Activated T-cell treated with anti-CD3 and anti-CD28 coated beads for 1 hour (primary cell): Measurements from ENCODE around the gene RIOX2.

Experiments
- DNase-seq: peaks from one replicate; pipeline ENCODE4 v3.0.0-alpha.2; 2020; ENCODE audit warnings: low read depth

RIOX2 gene

DNA sequence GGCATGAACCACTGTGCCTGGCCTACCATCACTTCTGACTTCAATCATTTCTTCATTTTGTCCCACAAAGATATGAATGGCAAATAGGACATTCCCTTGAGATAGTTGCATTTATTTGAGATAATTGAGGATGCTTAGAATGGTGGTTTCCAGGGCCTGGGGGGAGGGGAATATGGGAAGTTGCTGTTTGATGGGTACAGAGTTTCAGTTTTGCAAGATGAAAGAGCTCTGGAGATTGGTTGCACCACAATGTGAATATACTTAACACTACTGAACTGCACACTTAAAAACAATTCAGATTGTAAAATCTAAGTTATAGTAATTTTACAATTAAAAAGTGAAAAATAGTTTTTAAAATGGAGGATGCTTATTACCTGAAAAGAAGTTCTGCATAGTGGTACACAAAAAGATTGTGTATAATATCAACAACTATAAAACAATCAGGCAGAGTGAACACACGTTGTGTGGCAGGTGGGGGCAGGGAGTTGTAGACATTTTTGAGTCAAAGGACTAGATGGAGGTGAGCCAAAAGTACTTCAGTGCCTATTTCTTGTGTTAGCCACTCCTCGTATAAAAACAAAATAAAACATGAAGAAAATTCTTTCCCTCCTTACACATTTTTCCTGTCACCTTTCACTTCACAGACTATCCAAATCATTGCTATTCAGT is 18.5 kb upstream of the RIOX2 start:
- no peak for DNase-seq

DNA sequence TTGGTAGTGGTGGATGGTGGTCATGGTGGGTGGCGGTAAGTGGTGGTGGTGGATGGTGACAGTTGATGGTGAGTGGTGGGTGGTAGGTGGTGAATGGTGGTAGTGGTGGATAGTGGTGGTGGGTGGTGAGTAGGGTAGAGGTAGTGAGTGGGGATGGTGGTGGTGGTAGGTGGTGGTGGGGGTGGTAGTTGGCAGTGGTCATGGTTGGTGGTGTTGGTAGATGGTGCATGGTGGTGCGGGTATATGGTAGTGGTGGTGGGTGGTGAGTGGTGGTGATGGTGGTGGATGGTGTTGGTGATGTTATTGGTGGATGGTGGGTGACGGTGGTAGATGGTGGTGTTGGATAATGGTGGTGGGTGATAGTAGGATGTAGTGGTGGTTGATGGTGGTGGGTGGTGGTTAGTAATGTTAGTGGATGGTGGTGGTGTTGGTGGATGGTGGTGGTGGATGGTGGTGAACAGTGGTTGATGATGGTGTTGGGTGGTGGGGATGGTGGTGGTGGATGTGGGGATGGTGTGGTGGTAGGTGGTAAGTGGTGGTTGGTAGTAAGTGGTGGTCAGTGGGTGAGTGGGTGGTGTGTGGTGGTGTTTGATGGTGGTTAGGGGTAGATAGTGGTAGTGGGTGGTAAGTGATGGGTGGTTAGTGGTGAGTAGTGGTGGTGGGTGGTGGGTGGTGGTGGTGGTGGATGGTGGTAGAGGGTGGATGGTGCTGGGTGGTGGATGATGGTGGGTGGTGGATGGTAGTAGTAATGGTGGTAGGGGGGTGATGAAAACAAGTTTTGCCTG is 16.7 kb upstream of the RIOX2 start:
- DNase-seq, result no peak

DNA sequence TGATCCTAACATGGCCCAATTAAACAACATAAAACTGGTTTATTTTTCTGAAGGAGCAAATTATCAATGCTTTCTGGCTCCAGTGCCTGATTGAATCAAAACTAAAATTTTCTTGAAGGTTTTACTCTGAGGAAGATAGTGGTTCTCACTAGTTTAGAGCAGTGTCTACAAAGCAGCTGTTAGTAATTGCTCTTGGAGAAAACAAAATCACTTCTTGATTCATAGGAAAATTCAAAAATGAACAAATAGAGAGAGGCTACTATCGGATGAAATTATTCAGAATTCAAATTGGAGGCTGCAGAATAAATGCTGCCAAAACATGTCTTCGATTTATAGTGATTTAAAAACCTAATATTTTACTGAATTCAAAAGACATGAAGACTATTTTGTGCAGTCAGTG is 15.1 kb upstream of the RIOX2 start:
- no peak for DNase-seq

GRCh38 chr3:97983933-97984491 is 11.8 kb upstream of the RIOX2 start:
- no peak for DNase-seq

- no peak for DNase-seq
Observed at GRCh38 chr3:97981886-97982285, 9.7 kb upstream of the RIOX2 start.

- DNase-seq, result no peak
Observed at GRCh38 chr3:97979610-97980009, 7.4 kb upstream of the RIOX2 start.

DNA sequence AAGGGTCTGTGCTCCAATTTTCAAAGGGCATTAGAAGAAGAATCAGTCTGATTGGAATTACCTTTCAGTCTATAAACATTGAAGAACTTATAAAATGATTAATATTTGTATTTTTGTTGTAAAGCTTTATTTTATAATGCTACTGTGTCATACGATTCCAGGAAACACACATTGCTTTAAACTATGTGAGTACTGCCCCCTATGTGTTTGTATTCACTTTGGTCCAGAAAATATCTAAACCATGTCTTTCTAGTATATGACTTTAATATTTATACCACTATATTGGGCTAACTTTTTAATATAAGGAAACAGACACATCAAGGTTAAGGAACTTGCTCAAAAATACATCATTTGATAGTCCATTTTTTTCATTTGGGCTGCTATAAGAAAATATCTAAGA is 3.2 kb upstream of the RIOX2 start:
- DNase-seq, result no peak

DNA sequence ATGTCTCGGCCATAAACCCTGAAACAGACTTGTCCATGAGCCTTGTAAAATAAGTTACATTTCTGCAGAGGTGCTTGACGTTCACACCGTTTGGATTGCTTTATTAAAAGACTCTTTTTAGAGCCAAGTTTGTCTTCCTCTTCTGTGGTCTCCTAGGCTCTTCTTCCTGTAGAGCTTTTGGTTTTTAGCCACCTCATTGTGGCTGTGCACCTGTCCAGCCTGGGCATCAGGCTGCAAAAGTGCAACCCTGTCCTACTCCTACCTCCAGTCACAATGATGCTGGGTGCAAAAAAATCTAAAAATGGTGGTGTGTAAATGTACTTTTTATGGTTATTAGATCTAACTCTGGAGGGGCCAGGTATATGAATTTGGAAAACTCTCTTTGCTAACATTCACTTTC is 2.8 kb upstream of the RIOX2 start:
- no peak for DNase-seq

GRCh38 chr3:97972976-97973375 is 745 bp upstream of the RIOX2 start:
- no peak for DNase-seq

- DNase-seq, result no peak
Observed at GRCh38 chr3:97970956-97971620, 1.1 kb downstream of the RIOX2 start.

- DNase-seq, result no peak
Observed at GRCh38 chr3:97970156-97970555, 2.1 kb downstream of the RIOX2 start.

GRCh38 chr3:97969541-97969940 is 2.7 kb downstream of the RIOX2 start:
- no peak for DNase-seq

GRCh38 chr3:97968376-97968775 is 3.9 kb downstream of the RIOX2 start:
- no peak for DNase-seq

DNA sequence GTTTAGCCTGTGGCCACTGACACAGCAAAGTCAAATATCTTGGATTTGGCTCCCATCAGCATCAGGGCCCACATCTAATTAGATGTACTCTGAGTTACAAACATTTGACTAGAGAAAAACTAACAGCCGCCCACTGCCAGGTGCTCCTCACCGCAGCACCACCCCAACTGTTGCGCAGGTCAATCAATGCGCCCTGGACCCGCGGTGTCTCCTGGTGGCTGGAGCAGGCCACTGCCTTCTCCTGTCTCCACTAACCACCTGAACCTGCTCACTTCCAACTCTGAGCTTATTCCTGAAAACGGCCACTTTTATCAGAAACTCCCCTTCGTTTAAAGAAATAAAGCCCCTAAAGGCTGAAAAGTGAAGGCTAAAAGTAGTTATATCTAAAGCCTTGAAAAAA is 4.3 kb downstream of the RIOX2 start:
- DNase-seq, result no peak

DNA sequence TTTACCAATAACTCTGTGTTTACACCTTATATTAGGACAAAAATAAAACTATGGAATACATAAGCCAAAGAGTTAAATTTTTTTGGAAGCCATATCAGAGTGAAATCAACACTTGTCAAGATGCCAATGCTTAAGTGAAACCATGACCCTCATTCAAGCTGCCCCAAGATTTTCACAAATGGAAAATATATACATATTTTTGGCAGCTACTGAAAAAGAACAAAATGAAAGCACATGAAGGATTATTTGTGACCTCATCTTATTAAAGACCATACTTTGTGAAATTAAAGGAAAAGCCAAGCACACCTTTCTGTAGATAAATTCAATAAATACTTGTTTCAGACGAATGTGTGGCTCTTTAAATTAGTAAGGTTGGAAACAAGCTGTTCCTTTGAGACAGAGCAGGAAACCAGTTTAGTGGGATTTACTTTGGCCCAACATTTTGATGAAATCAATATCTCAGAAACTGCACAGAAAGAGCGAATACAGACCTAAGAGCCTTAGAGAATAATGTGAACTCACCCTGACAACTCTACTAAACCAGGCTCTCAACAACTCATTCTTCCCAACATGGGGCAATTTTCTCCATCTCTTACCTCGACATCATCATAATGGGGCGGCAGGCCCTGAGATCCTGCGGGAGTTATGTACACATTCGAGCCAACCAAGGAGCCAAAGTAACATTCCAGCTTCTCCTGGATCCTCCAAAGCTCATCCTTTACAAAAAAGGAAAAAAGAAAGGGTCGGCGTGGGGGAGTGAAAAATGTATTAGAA is 11.1 kb downstream of the RIOX2 start:
- DNase-seq, result no peak

GRCh38 chr3:97960551-97960950 is 11.7 kb downstream of the RIOX2 start:
- DNase-seq, result no peak

DNA sequence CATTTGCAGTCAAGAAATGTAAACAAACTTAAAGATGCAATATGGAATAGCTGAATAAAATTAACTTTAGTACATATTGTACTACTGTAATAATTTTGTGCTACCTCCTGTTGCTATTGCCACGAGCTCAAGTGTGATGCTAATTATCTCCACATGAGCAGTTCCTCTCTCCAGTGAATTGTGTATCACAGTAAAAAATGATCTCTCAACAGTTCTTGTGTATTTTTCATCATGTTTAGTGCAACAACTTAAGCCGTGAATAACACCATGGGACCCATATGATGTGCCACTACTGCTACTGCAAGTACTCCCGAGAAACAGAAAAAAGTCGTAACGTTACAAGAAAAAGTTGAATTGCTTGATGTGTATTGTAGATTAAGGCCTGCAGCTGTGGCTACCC is 12.4 kb downstream of the RIOX2 start:
- DNase-seq, result no peak

GRCh38 chr3:97958796-97959195 is 13.4 kb downstream of the RIOX2 start:
- no peak for DNase-seq

- no peak for DNase-seq
Observed at GRCh38 chr3:97958396-97958795, 13.8 kb downstream of the RIOX2 start.

- DNase-seq, result no peak
Observed at GRCh38 chr3:97957617-97958311, 14.5 kb downstream of the RIOX2 start.

DNA sequence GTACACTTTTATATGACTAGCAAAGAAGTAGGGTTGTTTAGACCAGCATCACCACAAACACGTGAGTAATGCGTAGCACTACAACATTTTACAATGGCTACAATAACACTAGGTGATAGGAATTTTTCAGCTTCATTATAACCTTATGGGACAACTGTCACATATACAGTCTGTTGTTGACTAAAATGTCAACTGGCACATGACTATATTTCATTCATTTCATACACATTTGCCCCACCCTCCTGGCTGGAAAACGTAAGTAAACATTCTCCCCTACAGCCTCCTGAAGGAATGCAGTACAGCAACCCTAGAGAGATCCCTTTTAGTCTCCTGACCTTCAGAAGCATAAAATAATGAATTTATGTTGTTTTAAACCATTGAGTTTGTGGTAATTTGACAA is 16.2 kb downstream of the RIOX2 start:
- DNase-seq, result no peak
